Stimulated activated CD8-positive, alpha-beta memory T cell treated with anti-CD3 and anti-CD28 coated beads, Interleukin-7, amount 100 ng/mL, for 24 hours (primary cell): ENCODE measurements around the gene ZNF511.

ENCODE experiments used
- DNase-seq: peaks from one replicate; pipeline ENCODE4 v3.0.0-alpha.2; 2020; ENCODE audit warnings: low read depth

ZNF511 gene

GRCh38 chr10:133274751-133275683 lies 33.7 kb upstream of the ZNF511 start:
- peak; percentile 65 for DNase-seq

- DNase-seq = no peak
Measured at GRCh38 chr10:133275684-133276092, 33.0 kb upstream of the ZNF511 start.

GRCh38 chr10:133276100-133276434 lies 32.6 kb upstream of the ZNF511 start:
- no peak for DNase-seq

GRCh38 chr10:133276435-133277201 lies 32.1 kb upstream of the ZNF511 start, which contains the start of gene ADAM8:
Gene ADAM8 (minus strand): TSS chr10:133276868. CDS start chr10:133276817, 51 bp downstream.
- peak; percentile 48 for DNase-seq

- DNase-seq = no peak
Measured at GRCh38 chr10:133277277-133277992, 31.3 kb upstream of the ZNF511 start.

GRCh38 chr10:133277993-133278576 lies 30.6 kb upstream of the ZNF511 start:
- DNase-seq = no peak

- peak; percentile 35 for DNase-seq
Measured at GRCh38 chr10:133278577-133279265, 30.0 kb upstream of the ZNF511 start.

- DNase-seq = no peak
Measured at GRCh38 chr10:133279326-133280226, 29.1 kb upstream of the ZNF511 start.

- no peak for DNase-seq
Measured at GRCh38 chr10:133280391-133281059, 28.2 kb upstream of the ZNF511 start.

GRCh38 chr10:133281084-133281483 lies 27.6 kb upstream of the ZNF511 start:
- no peak for DNase-seq

- no peak for DNase-seq
Measured at GRCh38 chr10:133281628-133282372, 26.9 kb upstream of the ZNF511 start.

GRCh38 chr10:133282846-133283390 lies 25.8 kb upstream of the ZNF511 start:
- no peak for DNase-seq

- DNase-seq = no peak
Measured at GRCh38 chr10:133283931-133284330, 24.8 kb upstream of the ZNF511 start.

GRCh38 chr10:133285217-133285616 lies 23.5 kb upstream of the ZNF511 start:
- DNase-seq = no peak

- DNase-seq = no peak
Measured at GRCh38 chr10:133286366-133286765, 22.3 kb upstream of the ZNF511 start.

- no peak for DNase-seq
Measured at GRCh38 chr10:133287832-133288500, 20.7 kb upstream of the ZNF511 start.

GRCh38 chr10:133289761-133290160 lies 19.0 kb upstream of the ZNF511 start:
- no peak for DNase-seq
